ENCODE measurements around the gene KLRF1.

DNA sequence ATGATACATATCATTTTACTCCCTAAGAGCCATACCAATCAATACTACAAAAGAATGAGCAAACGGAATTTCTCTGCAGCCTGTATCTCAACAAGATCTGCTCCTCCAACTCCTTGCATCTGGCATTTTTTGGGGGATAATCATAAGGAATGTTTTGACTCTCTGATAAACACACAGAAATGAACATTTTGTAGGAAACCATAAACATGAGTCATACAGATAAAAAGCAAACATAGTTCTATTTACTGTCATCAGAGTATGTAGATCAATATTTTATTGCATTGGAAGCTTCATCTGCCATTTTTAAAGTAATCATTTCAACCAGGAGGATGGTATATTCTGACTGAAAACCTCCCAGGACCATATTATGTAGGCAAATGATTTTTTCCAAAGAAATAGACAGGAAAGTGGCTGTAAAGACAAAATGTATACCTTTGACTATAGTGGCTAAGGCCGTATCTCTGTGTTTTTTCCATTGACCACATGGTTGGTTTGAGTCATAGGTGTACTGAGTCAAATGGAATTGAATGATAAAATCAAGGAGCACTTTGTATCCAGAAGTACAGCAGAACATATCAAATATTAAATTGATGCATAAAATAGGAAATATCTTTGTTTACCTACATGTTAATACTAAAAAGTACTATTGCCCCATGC is 34.2 kb upstream of the KLRF1 start:
- TF ChIP-seq, protein P1, sequence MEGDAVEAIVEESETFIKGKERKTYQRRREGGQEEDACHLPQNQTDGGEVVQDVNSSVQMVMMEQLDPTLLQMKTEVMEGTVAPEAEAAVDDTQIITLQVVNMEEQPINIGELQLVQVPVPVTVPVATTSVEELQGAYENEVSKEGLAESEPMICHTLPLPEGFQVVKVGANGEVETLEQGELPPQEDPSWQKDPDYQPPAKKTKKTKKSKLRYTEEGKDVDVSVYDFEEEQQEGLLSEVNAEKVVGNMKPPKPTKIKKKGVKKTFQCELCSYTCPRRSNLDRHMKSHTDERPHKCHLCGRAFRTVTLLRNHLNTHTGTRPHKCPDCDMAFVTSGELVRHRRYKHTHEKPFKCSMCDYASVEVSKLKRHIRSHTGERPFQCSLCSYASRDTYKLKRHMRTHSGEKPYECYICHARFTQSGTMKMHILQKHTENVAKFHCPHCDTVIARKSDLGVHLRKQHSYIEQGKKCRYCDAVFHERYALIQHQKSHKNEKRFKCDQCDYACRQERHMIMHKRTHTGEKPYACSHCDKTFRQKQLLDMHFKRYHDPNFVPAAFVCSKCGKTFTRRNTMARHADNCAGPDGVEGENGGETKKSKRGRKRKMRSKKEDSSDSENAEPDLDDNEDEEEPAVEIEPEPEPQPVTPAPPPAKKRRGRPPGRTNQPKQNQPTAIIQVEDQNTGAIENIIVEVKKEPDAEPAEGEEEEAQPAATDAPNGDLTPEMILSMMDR (IDR thresholded peaks at IDR 0.05) = no peak
- TF ChIP-seq SIN3A (IDR thresholded peaks at IDR 0.05; ENCODE audit: borderline replicate concordance, insufficient read depth, low read depth, low read length) = no peak
- TF ChIP-seq POLR2AphosphoS5 (IDR thresholded peaks at IDR 0.05; ENCODE audit: low read depth, low read length) = no peak
